ENCODE measurements around the gene MAX.
"Not testable (repeated sequence)": the region's sequence is repeated elsewhere in the genome, so short reads cannot be mapped to it uniquely, and the experiment has no call there.

Gene MAX

GRCh38 chr14:65104791-65105190 lies 2.5 kb upstream of the MAX start:
- DNase-seq (ENCODE audit: low read depth): no peak

DNA sequence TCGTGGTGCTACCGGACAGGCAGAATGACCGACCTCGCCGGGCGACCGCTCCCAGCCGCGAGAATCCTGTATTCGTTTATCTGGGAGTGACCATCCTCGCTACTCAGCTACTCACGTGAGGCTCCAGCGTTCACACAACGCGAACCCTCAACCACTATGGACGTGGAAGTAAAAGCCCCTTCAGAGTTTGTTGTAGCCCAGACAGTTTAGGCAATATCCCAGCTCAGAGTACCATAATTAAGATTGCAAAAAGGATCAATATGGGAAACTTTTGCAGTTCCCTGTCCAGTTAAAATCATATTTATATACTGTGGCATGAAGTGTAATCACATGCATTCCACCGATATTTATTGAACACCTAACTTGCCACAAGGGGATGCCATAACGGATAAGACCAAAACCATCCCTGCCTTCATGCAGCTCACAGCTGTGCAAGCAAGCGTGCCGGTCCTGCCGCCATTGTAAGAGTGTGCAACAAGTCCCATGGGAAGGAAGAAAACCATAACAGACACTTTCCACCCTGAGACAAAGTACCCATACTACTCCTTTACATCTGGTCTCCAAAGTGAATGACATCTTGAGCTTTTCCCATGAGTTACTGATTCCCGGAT lies 938 bp upstream of the MAX start:
- DNase-seq (ENCODE audit: low read depth): peak; percentile 26

GRCh38 chr14:65101631-65102440 lies 481 bp downstream of the MAX start:
- no peak for DNase-seq (ENCODE audit: low read depth)

- DNase-seq (ENCODE audit: low read depth): no peak
These were observed 1.3 kb downstream of the MAX start for GRCh38 chr14:65100922-65101541.

GRCh38 chr14:65098586-65098985 lies 3.7 kb downstream of the MAX start:
- DNase-seq (ENCODE audit: low read depth): peak; percentile 27

GRCh38 chr14:65096323-65097089 lies 5.8 kb downstream of the MAX start:
- DNase-seq (ENCODE audit: low read depth): no peak

- DNase-seq (ENCODE audit: low read depth): peak; percentile 85
These were observed 6.6 kb downstream of the MAX start for GRCh38 chr14:65095633-65096205.

GRCh38 chr14:65092349-65092748 lies 10.0 kb downstream of the MAX start:
- DNase-seq (ENCODE audit: low read depth): no peak

- not testable (repeated sequence) for DNase-seq (ENCODE audit: low read depth)
These were observed 14.5 kb downstream of the MAX start for GRCh38 chr14:65087835-65088234.

DNA sequence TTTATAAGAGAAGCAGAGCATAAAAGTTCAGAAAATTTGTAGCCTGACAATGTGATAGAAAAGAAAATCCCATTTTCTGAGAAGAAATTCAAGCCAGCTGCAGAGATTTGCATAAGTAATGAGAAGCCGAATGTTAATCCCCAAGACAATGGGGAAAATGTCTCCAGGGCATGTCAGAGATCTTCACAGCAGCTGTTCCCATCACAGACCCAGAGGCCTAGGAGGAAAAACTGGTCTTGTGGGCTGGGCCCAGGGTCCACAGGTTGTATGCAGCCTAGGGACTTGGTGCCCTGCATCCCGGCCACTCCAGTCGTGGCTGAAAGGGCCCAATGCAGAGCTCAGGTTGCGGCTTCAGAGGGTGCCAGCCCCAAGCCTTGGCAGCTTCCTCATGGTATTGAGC lies 15.6 kb downstream of the MAX start:
- DNase-seq (ENCODE audit: low read depth): not testable (repeated sequence)

DNA sequence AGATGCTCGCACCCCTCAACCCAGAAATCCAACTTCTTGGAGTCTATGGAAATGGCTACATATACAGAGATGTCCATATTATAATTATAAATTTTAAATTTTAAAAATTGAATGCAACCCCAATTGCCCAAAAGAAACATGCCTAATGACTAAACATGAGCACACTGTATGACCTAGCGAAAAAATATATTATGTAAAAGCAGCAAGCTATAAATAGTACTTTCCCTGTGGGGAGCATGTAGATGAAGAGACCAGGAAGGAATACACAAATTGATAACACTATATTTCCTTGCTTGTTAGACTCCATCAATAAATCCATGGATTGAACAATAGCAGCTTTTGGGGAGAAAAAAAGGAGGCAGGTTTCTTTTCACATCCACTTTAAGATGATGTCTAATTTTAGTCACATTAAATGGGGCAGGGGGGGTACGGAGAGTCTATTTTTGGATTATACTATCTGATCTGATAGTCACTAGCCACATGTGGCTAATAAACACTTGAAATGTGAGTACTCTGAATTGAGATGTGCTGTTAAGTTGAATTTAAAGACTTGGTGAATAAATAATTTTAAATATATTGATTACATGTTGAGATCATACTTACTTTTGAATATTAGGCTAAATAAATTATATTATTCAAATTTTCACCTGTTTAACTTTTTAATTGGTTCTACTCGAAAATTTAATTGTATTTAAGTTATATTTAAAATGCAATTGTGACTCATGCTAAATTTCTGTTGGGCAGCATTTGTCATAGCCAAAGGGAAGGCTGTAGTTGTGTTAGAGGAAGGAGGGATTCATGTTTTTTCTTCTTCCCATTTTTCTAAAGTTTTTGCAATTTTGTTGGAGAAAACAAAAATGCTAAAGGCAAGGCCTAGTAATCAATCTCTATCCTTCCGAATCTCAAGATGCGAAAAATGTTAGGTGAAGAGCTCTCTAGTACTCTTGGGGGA lies 17.5 kb downstream of the MAX start:
- no peak for DNase-seq (ENCODE audit: low read depth)

DNA sequence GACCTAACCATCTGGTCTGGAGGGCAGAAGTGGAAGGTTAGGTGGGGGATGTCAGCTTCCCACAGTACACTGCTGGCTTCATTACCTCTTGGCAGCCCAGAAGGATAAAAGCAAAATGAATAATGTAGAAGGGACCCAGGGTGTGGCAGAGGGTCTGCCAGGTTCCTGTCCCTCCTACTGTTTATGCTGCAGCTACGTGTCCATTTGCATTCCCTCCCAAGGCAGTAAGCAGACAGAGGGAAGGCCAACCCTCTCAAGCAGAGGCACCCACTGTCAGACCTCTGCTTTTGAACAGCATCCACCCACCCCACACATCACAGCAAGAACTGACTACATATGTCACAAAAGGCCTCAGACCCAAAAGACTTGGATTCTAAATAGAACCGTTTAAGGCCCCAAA lies 19.4 kb downstream of the MAX start:
- DNase-seq (ENCODE audit: low read depth): no peak

- DNase-seq (ENCODE audit: low read depth): no peak
These were observed 21.2 kb downstream of the MAX start for GRCh38 chr14:65080960-65081747.

- DNase-seq (ENCODE audit: low read depth): no peak
These were observed 22.5 kb downstream of the MAX start for GRCh38 chr14:65079768-65080167.

GRCh38 chr14:65079201-65079600 lies 23.1 kb downstream of the MAX start:
- DNase-seq (ENCODE audit: low read depth): no peak

- no peak for DNase-seq (ENCODE audit: low read depth)
These were observed 25.0 kb downstream of the MAX start for GRCh38 chr14:65077318-65077717.

GRCh38 chr14:65075628-65076325 lies 26.5 kb downstream of the MAX start:
- no peak for DNase-seq (ENCODE audit: low read depth)

GRCh38 chr14:65074449-65075150 lies 27.7 kb downstream of the MAX start:
- DNase-seq (ENCODE audit: low read depth): no peak
